OCI-LY3 (cell line): ENCODE measurements around the gene ENC1.
"Not testable (repeated sequence)": the region's sequence is repeated elsewhere in the genome, so short reads cannot be mapped to it uniquely, and the experiment has no call there.

ENCODE experiments used
- CTCF ChIP-seq: fragments of 200-600, 300-600 bp; sonication (generic); IDR thresholded peaks from 2 replicates; pipeline ENCODE4 v1.5.1; 2014; ENCODE audit warnings: antibody characterized with exemption, low read length, low read depth
- EZH2phosphoT487 ChIP-seq: fragments of 200-600 bp; shearing (Covaris generic); IDR thresholded peaks from 2 replicates; pipeline ENCODE4 v1.6.1; 2018; ENCODE audit warnings: antibody characterized with exemption, mixed run types, low read depth

GRCh38 chr5:74676466-74676865 is 35.9 kb upstream of the ENC1 start:
- TF ChIP-seq CTCF, EZH2phosphoT487: not testable (repeated sequence)
